HepG2 (cell line): ENCODE results near the gene ARPC1A. TPM values are rescaled to one million over a fixed set of nuclear protein-coding genes. Genes with fewer than 3 reads are reported as not detected.

Experiments used
- ATAC-seq: fragments of 200-7000 bp; cut with Tn5 transposase; 3 replicates; pipeline ENCODE4 v1.9.1; 2020; ENCODE audit warnings: mild to moderate bottlenecking, moderate library complexity
- BruUV-seq: library from RNA; stranded (reverse); fragments of 400-500 nt; replicated peaks from 2 replicates; lab custom pipeline; 2021; lab: Mats Ljungman, UMichigan
- CTCF ChIA-PET: fragments of 300-600 bp; formaldehyde crosslinking; extraction: SDS; loops from one replicate; lab custom pipeline; 2021; ENCODE audit warnings: low total read pairs, inconsistent platforms, low intra/inter-chr PET ratio; lab: Yijun Ruan, JAX
- POLR2A ChIA-PET: fragments of 350-600 bp; sonication (Branson Sonifier 250); formaldehyde crosslinking; loops from one replicate; lab custom pipeline; 2020; ENCODE audit warnings: antibody characterized with exemption, inconsistent platforms; lab: Yijun Ruan, JAX
- DNase-seq: peaks from one replicate; pipeline ENCODE4 v3.0.0-alpha.2; 2015; ENCODE audit warnings: low spot score
- FAIRE-seq: peaks from 3 replicates; lab custom pipeline; 2011; peaks lifted over from hg19 to GRCh38; lab: Jason Lieb, UNC
- H2AFZ ChIP-seq: one replicate; pipeline ENCODE4 v1.6.1; 2011; ENCODE audit warnings: low read length, inconsistent platforms
- H3K27ac ChIP-seq: fragments of 300-600 bp; 3 replicates; pipeline ENCODE4 v1.8.0; 2011; ENCODE audit warnings: mixed run types, mild to moderate bottlenecking, mixed read lengths, low read length, inconsistent platforms; ENCODE audit not compliant: insufficient read depth; ENCODE audit errors: extremely low read length
- H3K27me3 ChIP-seq, 2 experiments: fragments of 200-600 bp in 1 of 2; 2 replicates in 1 of 2; 3 replicates in 1 of 2; pipeline versions ENCODE4 v1.6.0 to v1.8.0; 2011; ENCODE audit warnings: low read length in 2 of 2, mild to moderate bottlenecking in 2 of 2, moderate library complexity in 2 of 2, inconsistent platforms in 1 of 2; ENCODE audit not compliant: insufficient read depth in 2 of 2, control insufficient read depth in 1 of 2
- H3K36me3 ChIP-seq, 2 experiments: fragments of 200-600 bp in 1 of 2; replicated peaks in 1 of 2; 2 replicates in 1 of 2; 3 replicates in 1 of 2; pipeline versions ENCODE4 v1.5.1 to v1.8.0; 2011; ENCODE audit warnings: low read length in 2 of 2, inconsistent platforms in 1 of 2; ENCODE audit not compliant: insufficient read depth in 2 of 2, control insufficient read depth in 1 of 2
- H3K4me1 ChIP-seq: 2 replicates; pipeline ENCODE4 v1.5.1; 2012; ENCODE audit warnings: low read length, inconsistent platforms; ENCODE audit not compliant: insufficient read depth
- H3K4me2 ChIP-seq: 2 replicates; pipeline ENCODE4 v1.6.0; 2011; ENCODE audit warnings: low read depth, low read length, inconsistent platforms
- H3K4me3 ChIP-seq, 3 experiments: fragments of 200-600 bp in 1 of 3; sonication (generic), shearing (Covaris generic) in 1 of 3; replicated peaks in 1 of 3; 2 replicates each; pipeline ENCODE4 v1.5.1; 2011 to 2016; ENCODE audit warnings: low read length in 3 of 3, inconsistent platforms in 2 of 3, low read depth in 2 of 3, mild to moderate bottlenecking in 2 of 3, control low read depth in 1 of 3, mixed read lengths in 1 of 3; ENCODE audit not compliant: insufficient read depth in 1 of 3
- H3K79me2 ChIP-seq: one replicate; pipeline ENCODE4 v1.6.1; 2011; ENCODE audit warnings: low read length, inconsistent platforms; ENCODE audit not compliant: insufficient read depth
- H3K9ac ChIP-seq: 2 replicates; pipeline ENCODE4 v1.6.0; 2011; ENCODE audit warnings: mild to moderate bottlenecking, low read depth, low read length, inconsistent platforms; ENCODE audit not compliant: insufficient read depth
- H3K9me3 ChIP-seq: 2 replicates; pipeline ENCODE4 v1.5.1; 2012; ENCODE audit warnings: mild to moderate bottlenecking, low read length
- H4K20me1 ChIP-seq: 2 replicates; pipeline ENCODE4 v1.6.0; 2011; ENCODE audit warnings: inconsistent platforms, mild to moderate bottlenecking, low read length, moderate library complexity; ENCODE audit not compliant: insufficient read depth
- ATF3 ChIP-seq: sonication (generic); formaldehyde crosslinking; IDR thresholded peaks from 2 replicates; pipeline ENCODE4 v1.4.0; 2020; ENCODE audit warnings: missing genetic modification reagents
- ATF7 ChIP-seq, 2 experiments: fragments of 450-650 bp in 1 of 2; sonication (generic) in 1 of 2; formaldehyde crosslinking in 1 of 2; IDR thresholded peaks; 2 replicates each; pipeline versions ENCODE4 v1.4.0 to v1.6.1; 2016 to 2020; ENCODE audit warnings: antibody characterized with exemption in 1 of 2, mild to moderate bottlenecking in 1 of 2, missing genetic modification reagents in 1 of 2
- CREBL2 ChIP-seq: sonication (generic); formaldehyde crosslinking; IDR thresholded peaks from 2 replicates; pipeline ENCODE4 v1.8.1; 2023; ENCODE audit warnings: missing genetic modification reagents, mild to moderate bottlenecking, borderline replicate concordance
- CTCF ChIP-seq: sonication (generic); formaldehyde crosslinking; IDR thresholded peaks from 2 replicates; pipeline ENCODE4 v1.5.0; 2020; ENCODE audit warnings: mild to moderate bottlenecking, missing genetic modification reagents, moderate library complexity
- KAT7 ChIP-seq: IDR thresholded peaks from 2 replicates; pipeline ENCODE4 v1.6.1; 2018; ENCODE audit warnings: borderline replicate concordance, missing compliant biosample characterization
- KLF9 ChIP-seq: IDR thresholded peaks from 2 replicates; pipeline ENCODE4 v1.6.1; 2016; ENCODE audit warnings: low read depth
- MEF2D ChIP-seq: sonication (generic); formaldehyde crosslinking; IDR thresholded peaks from 2 replicates; pipeline ENCODE4 v1.5.1; 2020; ENCODE audit warnings: mild to moderate bottlenecking, missing genetic modification reagents
- MEIS2 ChIP-seq: sonication (generic); formaldehyde crosslinking; IDR thresholded peaks from 2 replicates; pipeline ENCODE4 v1.9.0; 2021; ENCODE audit warnings: mild to moderate bottlenecking, missing genetic modification reagents
- NCOA1 ChIP-seq: sonication (generic); formaldehyde crosslinking; IDR thresholded peaks from 2 replicates; pipeline ENCODE4 v1.9.0; 2021; ENCODE audit warnings: missing genetic modification reagents
- PAWR ChIP-seq: sonication (generic); formaldehyde crosslinking; IDR thresholded peaks from 2 replicates; pipeline ENCODE4 v1.4.0; 2020; ENCODE audit warnings: missing genetic modification reagents, mild to moderate bottlenecking, borderline replicate concordance
- TCF12 ChIP-seq, 2 experiments: fragments of 450-650 bp in 1 of 2; sonication (generic) in 1 of 2; formaldehyde crosslinking in 1 of 2; IDR thresholded peaks; 2 replicates each; pipeline versions ENCODE4 v1.6.1 to v1.8.0; 2017 to 2022; ENCODE audit warnings: antibody characterized with exemption in 1 of 2, mild to moderate bottlenecking in 1 of 2, missing genetic modification reagents in 1 of 2, moderate library complexity in 1 of 2
- YEATS2 ChIP-seq: sonication (generic); formaldehyde crosslinking; IDR thresholded peaks from 2 replicates; pipeline ENCODE4 v1.4.0; 2020; ENCODE audit warnings: missing genetic modification reagents, borderline replicate concordance
- ZBTB7B ChIP-seq: sonication (generic); formaldehyde crosslinking; IDR thresholded peaks from 2 replicates; pipeline ENCODE4 v1.4.0; 2020; ENCODE audit warnings: missing genetic modification reagents
- ZNF232 ChIP-seq: sonication (generic); formaldehyde crosslinking; IDR thresholded peaks from 2 replicates; pipeline ENCODE4 v1.4.0; 2020; ENCODE audit warnings: missing genetic modification reagents, borderline replicate concordance
- ZNF264 ChIP-seq: sonication (generic); formaldehyde crosslinking; IDR thresholded peaks from 2 replicates; pipeline ENCODE4 v1.4.0; 2020; ENCODE audit warnings: missing genetic modification reagents
- ZNF34 ChIP-seq: sonication (generic); formaldehyde crosslinking; IDR thresholded peaks from 2 replicates; pipeline ENCODE4 v1.4.0; 2020; ENCODE audit warnings: mild to moderate bottlenecking, missing genetic modification reagents, borderline replicate concordance
- ZNF644 ChIP-seq: IDR thresholded peaks from 2 replicates; pipeline ENCODE4 v1.6.1; 2016; ENCODE audit warnings: low read depth
- ZNF83 ChIP-seq: sonication (generic); formaldehyde crosslinking; IDR thresholded peaks from 2 replicates; pipeline ENCODE4 v1.4.0; 2020; ENCODE audit warnings: missing genetic modification reagents, mild to moderate bottlenecking, borderline replicate concordance
- ZSCAN20 ChIP-seq: sonication (generic); formaldehyde crosslinking; IDR thresholded peaks from 2 replicates; pipeline ENCODE4 v1.4.0; 2020; ENCODE audit warnings: missing genetic modification reagents, mild to moderate bottlenecking, borderline replicate concordance
- WGBS: methylation state at CpG from one replicate; pipeline ENCODE4 v1.1.6; 2017; ENCODE audit warnings: low lambda C conversion rate; 5-methylcytosine and 5-hydroxymethylcytosine counted together
- in situ Hi-C: cut with HindIII; loops from 2 replicates; pipeline ENCODE4 v1.10.0; 2017; ENCODE audit warnings: low pct_unique_long_range_greater_than_20kb; ENCODE audit not compliant: extremely low pct_ligation_motif_present
- intact Hi-C: fragments of 100-400 bp; cut with micrococcal nuclease; formaldehyde crosslinking; loops from one replicate; pipeline ENCODE4 v1.10.0; 2022; ENCODE audit not compliant: unreplicated experiment
- polyA plus RNA-seq, 8 experiments: library from polyadenylated mRNA; depleted of rRNA in 3 of 8; stranded (reverse) in 7 of 8; unstranded in 1 of 8; fragments of >200 nt; fragmentation: Illumina TruSeq in 4 of 8; extraction: Trizol in 4 of 8; gene quantifications; 2 replicates each; pipeline versions ENCODE4 v1.2.1 to v1.2.3, GENCODE V29; 2011 to 2016; ENCODE audit warnings: low read depth in 4 of 8, missing spikeins in 1 of 8, mixed read lengths in 1 of 8; ENCODE audit not compliant: insufficient read depth in 1 of 8
- total RNA-seq, 5 experiments: library from RNA; depleted of rRNA; stranded (reverse); fragments of >200 nt; fragmentation: Illumina TruSeq; extraction: Trizol; gene quantifications; 2 replicates each; pipeline ENCODE4 v1.2.3, GENCODE V29; 2016; ENCODE audit warnings: low read depth in 1 of 5

ARPC1A gene
- total and polyA plus RNA-seq, 2 of the 13 experiments (the other 11 are each of a cell fraction or from before 2014, with no cell fraction given), result 44.3 to 88.5 TPM

- no peak for TF ChIP-seq ATF7 (IDR thresholded peaks at IDR 0.05)
- no peak for TF ChIP-seq ATF7 (CRISPR knock-in tag; IDR thresholded peaks at IDR 0.05)
- TF ChIP-seq CREBL2, result no peak
- no peak for TF ChIP-seq MEF2D
- TF ChIP-seq TCF12 (IDR thresholded peaks at IDR 0.05), result no peak
- no peak; the same call in 1 of the 2 replicates for TF ChIP-seq TCF12 (CRISPR knock-in tag; IDR thresholded peaks at IDR 0.05)
- TF ChIP-seq KAT7 (CRISPR knock-in tag), result 0 out of 2 replicates have a peak, but pooled peaks have one; percentile 22
Measured at GRCh38 chr7:99374111-99375064, 48.7 kb downstream of the ARPC1A start, which contains the start of gene ARPC1B (continued).

GRCh38 chr7:99375070-99375807 lies 49.5 kb downstream of the ARPC1A start:
- Histone ChIP-seq H3K4me2 (peak overlapping the region; percentile 84), H3K27me3 (no peaks in the 10 kb centered on the region), H3K4me3 (peak overlapping the region; percentile 87 to 99 (median 95)), H3K36me3 (0 out of 5 replicates have a peak, but pooled peaks cover 1 to 3% of the 10 kb centered on the region in 2 experiments), H3K27ac (peak overlapping the region; percentile 91), H3K9ac (peak overlapping the region; percentile 93), H3K9me3 (no peaks in the 10 kb centered on the region), H2AFZ (no peak overlapping the region), H3K79me2 (peaks cover 11% of the 10 kb centered on the region), H3K4me1 (peaks cover 54% of the 10 kb centered on the region), H4K20me1 (peaks cover 2% of the 10 kb centered on the region; the same call in 1 of the 2 replicates)
- in situ Hi-C loops (no loop called here), intact Hi-C loops (no loop called here)
- FAIRE-seq (no peak), ATAC-seq (peak; percentile 69), DNase-seq (peak; percentile 64)
- 22% methylated on average over 9 of the region's 58 CpGs for WGBS
- ChIA-PET CTCF (no interaction called here), POLR2A (interaction anchor here (0.7 to 1.6 kb wide), 2 partner anchors 33 to 60 kb away, joined by 4 to 7 read pairs; partner anchors contain the start of genes BUD31 and PDAP1)
- no TSS peak for BruUV-seq
- TF ChIP-seq ZNF83, result no peak
- 0 out of 2 replicates have a peak, but pooled peaks have one; percentile 34 for TF ChIP-seq ZBTB7B (CRISPR knock-in tag)
- no peak for TF ChIP-seq MEIS2 (CRISPR knock-in tag)
- TF ChIP-seq YEATS2 (CRISPR knock-in tag), result no peak
- no peak for TF ChIP-seq ATF7 (IDR thresholded peaks at IDR 0.05)
- no peak for TF ChIP-seq ATF7 (CRISPR knock-in tag; IDR thresholded peaks at IDR 0.05)
- TF ChIP-seq CTCF (CRISPR knock-in tag), result no peak
- no peak for TF ChIP-seq NCOA1
- no peak for TF ChIP-seq ZNF644 (CRISPR knock-in tag)
- no peak for TF ChIP-seq ATF3 (CRISPR knock-in tag)
- no peak for TF ChIP-seq ZSCAN20 (CRISPR knock-in tag)
- no peak for TF ChIP-seq ZNF264 (CRISPR knock-in tag)
- no peak for TF ChIP-seq ZNF232 (CRISPR knock-in tag)
- TF ChIP-seq ZNF34 (CRISPR knock-in tag), result no peak
- TF ChIP-seq KLF9, result no peak
- TF ChIP-seq PAWR (CRISPR knock-in tag), result no peak
